ENCODE data around the gene HPCAL4.

Gene HPCAL4

DNA sequence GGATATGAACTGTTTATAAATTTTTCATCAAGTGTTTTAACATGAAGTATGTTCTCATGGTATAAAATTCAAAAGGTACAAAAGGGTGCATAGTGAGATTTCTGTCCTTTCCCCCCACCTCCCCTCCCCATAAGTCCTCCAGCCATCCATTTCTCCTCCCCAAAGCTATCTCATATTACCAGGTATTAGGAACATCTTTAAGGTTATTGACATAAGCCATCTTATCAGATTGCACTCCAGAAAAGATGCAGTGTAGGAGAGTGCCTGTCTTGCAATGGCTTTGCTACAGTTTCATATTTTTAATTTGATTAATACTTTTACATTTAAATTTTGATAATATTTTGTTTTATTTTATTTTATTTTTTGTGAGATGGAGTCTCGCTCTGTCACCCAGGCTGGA lies 13.5 kb upstream of the HPCAL4 start:
- no peak for DNase-seq (ENCODE audit: low read depth)
- no peak overlapping the region for H3K4me3 ChIP-seq (ENCODE audit: control insufficient read depth, low read depth, low read length)
- TF ChIP-seq, protein P1, sequence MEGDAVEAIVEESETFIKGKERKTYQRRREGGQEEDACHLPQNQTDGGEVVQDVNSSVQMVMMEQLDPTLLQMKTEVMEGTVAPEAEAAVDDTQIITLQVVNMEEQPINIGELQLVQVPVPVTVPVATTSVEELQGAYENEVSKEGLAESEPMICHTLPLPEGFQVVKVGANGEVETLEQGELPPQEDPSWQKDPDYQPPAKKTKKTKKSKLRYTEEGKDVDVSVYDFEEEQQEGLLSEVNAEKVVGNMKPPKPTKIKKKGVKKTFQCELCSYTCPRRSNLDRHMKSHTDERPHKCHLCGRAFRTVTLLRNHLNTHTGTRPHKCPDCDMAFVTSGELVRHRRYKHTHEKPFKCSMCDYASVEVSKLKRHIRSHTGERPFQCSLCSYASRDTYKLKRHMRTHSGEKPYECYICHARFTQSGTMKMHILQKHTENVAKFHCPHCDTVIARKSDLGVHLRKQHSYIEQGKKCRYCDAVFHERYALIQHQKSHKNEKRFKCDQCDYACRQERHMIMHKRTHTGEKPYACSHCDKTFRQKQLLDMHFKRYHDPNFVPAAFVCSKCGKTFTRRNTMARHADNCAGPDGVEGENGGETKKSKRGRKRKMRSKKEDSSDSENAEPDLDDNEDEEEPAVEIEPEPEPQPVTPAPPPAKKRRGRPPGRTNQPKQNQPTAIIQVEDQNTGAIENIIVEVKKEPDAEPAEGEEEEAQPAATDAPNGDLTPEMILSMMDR (conservative IDR thresholded peaks at IDR 0.05; ENCODE audit: control insufficient read depth, insufficient read depth, low read depth, low read length): no peak

DNA sequence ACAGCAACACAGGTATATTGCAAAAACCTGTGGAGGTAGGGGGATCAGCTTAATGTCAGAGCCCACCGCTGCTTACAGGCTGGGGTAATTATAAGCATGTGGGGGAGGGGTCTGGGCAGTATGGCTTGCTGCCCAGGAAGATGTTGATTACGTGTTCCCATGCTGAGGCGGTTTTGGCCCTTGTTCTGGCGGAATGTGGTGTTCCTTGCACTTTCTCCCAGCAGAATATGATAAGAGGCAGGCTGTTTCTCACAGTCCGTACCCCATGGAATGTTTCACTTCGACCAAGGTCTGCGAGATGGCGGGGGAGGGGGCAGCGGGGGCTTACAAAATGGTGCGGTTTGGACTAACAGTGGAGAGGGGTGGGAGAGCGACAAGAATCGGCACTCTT lies 9.8 kb upstream of the HPCAL4 start:
- peak; percentile 56 for DNase-seq (ENCODE audit: low read depth)
- H3K4me3 ChIP-seq (ENCODE audit: control insufficient read depth, low read depth, low read length): peak overlapping the region; percentile 13
- TF ChIP-seq, protein P1 (conservative IDR thresholded peaks at IDR 0.05; ENCODE audit: control insufficient read depth, insufficient read depth, low read depth, low read length): no peak

DNA sequence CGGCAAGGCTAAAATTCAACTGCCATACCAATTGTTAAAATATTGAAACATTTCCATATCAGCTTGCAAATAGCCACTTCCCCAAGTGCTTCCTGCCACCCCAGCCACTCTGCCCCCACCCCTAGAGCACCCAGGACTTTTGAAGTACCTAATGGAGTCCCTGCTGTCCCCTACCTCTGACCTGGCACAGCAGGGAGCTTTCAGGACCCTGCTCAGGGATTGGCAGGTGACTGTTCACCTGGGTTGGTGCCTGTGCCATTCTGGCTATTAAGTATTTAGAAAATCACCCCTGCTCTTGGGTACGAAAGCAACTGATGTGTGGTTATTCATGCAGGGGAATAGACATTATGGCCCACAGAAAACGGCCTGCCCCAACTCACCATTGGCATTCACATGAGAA lies 9.1 kb upstream of the HPCAL4 start:
- TF ChIP-seq, protein P1 (conservative IDR thresholded peaks at IDR 0.05; ENCODE audit: control insufficient read depth, insufficient read depth, low read depth, low read length): no peak
- DNase-seq (ENCODE audit: low read depth): no peak
- no peak overlapping the region for H3K4me3 ChIP-seq (ENCODE audit: control insufficient read depth, low read depth, low read length)

DNA sequence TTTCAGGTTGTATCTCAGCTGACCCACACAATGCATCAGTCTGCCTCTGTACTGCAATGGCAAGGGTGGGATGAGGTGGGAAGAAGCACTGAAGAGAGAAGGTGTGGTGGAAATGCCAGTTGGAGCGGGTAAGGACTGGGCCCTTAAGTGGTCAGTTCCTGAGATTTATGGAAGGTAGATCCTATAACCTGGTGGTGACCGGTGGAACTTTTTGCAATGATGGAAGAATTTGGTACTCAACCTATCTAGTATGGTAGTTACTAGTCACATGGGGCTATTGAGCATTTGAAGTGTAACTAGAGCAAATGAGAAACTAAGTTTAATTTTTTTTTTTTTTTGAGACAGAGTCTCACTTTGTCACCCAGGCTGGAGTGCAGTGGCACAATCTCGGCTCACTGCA lies 8.2 kb upstream of the HPCAL4 start:
- TF ChIP-seq, protein P1 (conservative IDR thresholded peaks at IDR 0.05; ENCODE audit: control insufficient read depth, insufficient read depth, low read depth, low read length): no peak
- H3K4me3 ChIP-seq (ENCODE audit: control insufficient read depth, low read depth, low read length): no peak overlapping the region
- DNase-seq (ENCODE audit: low read depth): no peak

DNA sequence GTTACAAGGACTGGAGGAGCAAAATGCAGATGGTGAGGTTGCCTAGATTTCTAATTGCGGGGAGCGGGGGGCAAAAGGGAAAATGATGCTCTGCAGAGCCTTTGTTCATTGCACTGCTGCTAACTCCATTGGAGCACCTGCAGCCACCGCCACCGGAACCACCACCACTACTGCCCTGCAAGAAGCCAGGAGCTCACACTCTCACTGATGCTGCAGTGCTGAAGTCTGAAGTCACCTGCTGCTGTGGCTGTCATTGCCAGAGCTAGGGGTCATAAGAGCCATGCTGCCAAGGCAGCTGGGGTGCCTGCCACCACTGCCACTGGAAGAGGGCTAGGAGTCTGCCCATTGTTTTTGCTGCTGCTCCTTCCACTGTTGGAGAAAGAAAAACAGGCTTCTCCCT lies 7.3 kb upstream of the HPCAL4 start:
- H3K4me3 ChIP-seq (ENCODE audit: control insufficient read depth, low read depth, low read length): no peak overlapping the region
- TF ChIP-seq, protein P1 (conservative IDR thresholded peaks at IDR 0.05; ENCODE audit: control insufficient read depth, insufficient read depth, low read depth, low read length): no peak
- no peak for DNase-seq (ENCODE audit: low read depth)

DNA sequence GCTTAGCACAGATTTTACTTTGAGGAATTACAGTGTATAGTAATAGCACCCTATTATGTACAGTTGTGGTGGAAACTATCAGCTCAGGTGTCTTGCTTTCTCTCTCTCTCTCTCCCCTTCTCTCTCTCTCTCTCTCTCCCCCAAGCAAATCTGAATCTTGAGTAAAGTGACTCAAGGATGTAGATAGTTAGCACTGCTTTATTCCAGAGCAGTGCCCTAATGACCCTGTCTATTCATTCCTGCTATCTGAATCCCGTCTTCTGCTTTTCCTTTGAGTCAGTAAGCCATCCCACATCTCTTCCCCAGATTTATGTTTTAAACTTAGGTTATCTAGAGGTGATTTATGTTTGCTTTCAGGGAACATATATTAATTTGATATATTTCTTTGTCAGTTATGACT lies 5.2 kb upstream of the HPCAL4 start:
- DNase-seq (ENCODE audit: low read depth): no peak
- TF ChIP-seq, protein P1 (conservative IDR thresholded peaks at IDR 0.05; ENCODE audit: control insufficient read depth, insufficient read depth, low read depth, low read length): no peak
- no peak overlapping the region for H3K4me3 ChIP-seq (ENCODE audit: control insufficient read depth, low read depth, low read length)

DNA sequence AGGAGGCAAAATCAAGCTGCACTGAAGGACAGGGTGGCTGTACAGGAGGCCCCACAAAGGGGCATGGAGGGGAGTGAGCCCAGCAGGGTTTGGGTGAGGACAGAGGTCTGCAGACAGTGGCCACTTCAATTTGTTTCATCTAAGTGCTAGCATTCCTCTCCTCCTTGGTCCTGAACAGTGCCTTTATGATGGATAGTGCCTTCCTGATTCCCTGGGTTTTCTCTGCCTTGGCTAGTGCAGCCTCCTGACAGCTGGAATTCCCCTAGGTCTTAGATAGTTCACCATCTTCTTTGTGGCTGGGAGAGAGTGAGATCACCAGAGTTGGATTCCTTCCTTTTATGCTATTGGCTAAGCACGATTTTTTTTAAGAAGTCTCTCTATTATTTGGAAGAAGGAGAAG lies 3.8 kb upstream of the HPCAL4 start:
- no peak overlapping the region for H3K4me3 ChIP-seq (ENCODE audit: control insufficient read depth, low read depth, low read length)
- no peak for DNase-seq (ENCODE audit: low read depth)
- TF ChIP-seq, protein P1 (conservative IDR thresholded peaks at IDR 0.05; ENCODE audit: control insufficient read depth, insufficient read depth, low read depth, low read length): no peak
